HG03139 (cell line): ENCODE measurements around the gene STX8.
"Not testable (repeated sequence)": the region's sequence is repeated elsewhere in the genome, so short reads cannot be mapped to it uniquely, and the experiment has no call there.

Experiments used
- ATAC-seq: cut with Tn5 transposase; IDR thresholded peaks from one replicate; pipeline ENCODE4 v1.9.1; 2021; ENCODE audit not compliant: unreplicated experiment

STX8 gene

DNA sequence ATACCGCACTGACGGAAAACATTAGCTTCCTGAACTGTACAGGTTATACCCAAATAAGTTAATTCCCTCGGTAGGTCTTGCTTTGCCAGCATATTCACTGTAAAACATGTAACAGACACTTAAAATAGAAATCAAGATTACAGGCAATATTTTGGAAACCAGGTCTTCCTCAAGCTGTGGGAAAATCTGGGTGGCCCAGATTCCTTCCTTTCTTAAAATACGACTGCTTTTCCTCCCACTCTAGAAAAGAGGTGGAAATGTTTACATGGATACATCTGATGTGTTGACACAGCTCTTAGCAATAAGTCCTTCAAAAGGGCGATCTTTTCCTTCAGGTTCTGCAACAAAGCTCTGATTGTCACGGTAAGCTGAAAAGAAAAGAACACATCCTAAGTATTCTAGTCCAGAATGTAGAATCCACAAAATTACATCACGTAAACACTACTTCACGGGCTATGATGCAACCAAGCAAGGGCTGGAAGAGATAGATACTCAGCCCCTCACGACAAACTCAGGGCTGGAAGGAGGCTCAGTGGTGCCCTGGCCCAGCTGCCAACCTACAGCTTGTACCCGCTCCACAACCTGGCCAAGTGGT, 18.4 kb downstream of the STX8 start:
- ATAC-seq = no peak

DNA sequence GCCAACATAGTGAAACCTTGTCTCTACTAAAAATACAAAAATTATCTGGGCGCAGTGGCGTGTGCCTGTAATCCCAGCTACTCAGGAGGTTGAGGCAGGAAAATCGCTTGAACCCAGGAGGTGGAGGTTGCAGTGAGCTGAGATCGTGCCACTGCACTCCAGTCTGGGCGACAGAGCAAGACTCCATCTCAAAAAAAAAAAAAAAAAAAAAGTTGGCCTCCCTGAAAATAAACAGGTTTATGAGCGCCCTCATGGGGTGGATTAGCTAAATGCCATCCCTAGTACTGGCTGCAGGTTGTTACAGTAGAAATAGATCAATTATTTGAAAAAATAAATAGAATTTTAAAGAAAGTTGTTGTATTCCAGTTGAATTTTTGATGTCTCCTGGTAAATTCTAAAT, 20.9 kb downstream of the STX8 start:
- ATAC-seq = not testable (repeated sequence)

DNA sequence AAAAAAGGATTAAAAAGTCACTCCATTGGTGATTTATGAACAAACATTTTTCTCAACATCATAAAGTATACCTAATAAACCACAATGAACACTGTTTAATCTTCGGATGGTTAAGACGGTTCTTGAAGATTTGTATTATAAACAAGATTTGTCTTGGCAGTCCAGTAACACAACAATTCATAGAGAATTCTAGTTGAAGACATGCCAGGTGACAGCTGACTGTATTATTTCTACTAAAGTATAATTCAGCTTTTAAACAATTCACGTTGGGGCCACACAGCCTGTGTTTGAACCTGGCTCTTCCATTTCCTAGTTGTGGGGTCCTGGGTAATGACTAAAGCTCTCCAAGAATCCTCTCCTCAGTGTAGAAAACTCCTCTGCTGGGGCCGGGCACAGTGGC, 22.0 kb downstream of the STX8 start:
- ATAC-seq = no peak

DNA sequence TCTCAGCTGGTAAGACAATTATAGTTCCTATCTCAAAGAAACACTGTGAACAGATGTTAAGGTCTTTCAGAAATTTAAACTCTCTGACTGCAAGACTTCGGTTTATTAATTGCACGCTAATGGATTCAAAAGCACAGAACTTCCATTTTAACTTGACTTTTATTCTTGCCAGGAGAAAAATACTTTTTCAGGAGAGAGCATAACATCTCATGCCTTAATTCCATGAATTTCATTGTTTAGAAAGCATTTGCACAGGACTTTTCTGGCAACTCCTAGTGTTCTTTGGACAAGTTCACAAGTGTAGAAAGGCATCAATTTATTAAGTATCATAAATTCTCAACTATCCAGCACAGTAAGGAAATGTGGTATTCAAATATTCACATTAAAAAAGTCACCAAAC, 22.4 kb downstream of the STX8 start:
- ATAC-seq = no peak

DNA sequence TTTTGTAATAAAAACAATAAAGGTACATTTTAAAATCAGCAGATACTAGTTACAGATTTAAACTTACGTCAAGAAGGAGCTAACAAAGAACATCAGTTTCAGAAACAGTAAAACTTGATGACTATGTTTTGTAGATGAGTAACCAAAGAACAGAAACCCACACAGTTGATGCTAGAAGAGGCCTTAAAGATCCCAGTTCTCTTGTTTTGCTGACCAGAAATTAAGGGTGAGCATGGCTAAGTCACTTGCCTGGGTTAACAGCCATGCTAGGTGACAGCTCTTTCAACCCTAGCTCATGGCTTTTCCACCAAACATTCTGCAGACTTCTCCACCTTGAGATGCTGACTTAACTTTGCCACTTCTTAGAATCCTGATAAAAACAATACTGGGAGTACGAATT, 26.4 kb downstream of the STX8 start:
- no peak for ATAC-seq

DNA sequence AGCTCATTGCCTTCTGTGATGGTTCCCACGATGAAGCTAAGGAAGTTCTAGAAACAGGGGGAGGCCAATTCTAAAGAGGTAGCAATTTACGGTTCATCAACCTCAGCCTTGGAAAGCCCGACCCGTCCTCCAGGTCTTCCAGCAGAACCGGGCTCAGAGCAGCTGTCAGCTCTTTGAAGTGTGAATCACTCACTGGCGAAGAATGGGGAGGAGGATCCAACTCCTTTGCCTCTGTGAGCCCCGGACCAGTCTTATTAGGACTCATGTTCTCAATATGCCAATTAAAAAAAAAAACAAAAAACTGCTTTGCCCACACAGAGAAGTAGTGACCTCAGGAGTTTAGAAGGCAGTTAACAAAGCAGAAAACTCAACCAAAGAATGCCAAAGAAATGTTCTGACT, 31.4 kb downstream of the STX8 start:
- ATAC-seq = no peak

DNA sequence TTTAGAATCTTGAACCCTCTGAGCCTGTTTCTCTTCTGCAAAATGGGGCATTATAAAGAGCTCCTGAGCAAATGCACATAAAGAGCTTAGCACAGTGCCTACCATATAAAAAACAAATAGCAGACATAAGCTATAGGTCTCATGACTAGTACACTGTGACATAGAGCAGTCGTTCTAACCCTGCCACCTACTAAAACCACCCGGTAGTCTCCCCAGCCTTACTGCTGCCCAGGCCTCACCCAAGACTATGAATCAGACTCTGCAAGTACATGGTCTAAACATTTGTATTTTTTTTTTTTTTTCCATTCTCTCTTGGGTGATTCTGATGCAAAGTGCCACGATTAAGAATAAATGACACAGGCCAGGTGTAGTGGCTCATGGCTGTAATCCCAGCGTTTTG, 33.9 kb downstream of the STX8 start:
- no peak for ATAC-seq

DNA sequence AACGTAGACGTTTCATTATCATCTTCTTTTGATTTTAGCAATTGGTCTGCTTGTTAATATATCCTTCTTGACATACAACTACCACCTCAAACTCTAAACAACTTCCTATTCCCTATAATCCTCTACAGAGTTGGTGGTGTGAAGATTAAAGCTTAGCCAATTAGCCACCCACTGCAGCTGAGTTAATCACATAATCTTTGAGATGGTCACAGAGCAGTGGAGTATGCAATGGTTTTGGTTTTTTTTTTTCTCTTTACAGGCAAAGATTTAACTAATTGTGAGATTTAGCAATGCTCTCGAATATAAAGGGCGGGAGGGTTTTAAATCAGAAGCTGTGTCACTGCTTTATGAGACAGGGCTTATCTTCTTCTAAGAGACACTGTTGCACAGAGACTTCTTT, 37.0 kb downstream of the STX8 start:
- no peak for ATAC-seq

DNA sequence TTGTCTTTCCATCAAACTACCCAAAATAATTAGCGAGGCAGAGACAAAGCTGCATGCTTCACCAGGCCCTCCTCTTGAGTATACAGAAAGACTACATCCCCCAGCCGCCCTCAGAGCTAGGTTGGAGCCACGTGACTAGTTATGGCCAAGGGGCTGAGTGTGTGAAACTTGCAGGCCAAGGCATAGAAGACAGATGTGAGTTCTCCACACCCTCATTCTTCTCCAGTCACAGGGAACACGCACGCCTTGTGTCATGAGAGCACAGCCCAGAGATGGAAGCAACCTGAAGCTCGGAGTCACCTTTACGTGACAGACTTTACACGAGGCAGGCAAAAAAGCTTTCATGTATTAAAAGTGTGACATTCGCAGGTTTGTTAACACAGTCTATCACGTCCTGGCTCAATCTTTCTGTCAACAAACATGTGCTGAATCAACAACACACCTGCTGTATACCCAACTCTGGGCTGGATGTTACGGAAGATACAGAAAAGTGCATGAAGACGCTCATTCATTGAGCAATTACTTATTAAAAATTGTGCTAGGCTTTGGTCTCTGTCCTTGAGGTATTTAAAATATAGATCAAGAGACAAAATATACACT, 38.3 kb downstream of the STX8 start:
- ATAC-seq = no peak

DNA sequence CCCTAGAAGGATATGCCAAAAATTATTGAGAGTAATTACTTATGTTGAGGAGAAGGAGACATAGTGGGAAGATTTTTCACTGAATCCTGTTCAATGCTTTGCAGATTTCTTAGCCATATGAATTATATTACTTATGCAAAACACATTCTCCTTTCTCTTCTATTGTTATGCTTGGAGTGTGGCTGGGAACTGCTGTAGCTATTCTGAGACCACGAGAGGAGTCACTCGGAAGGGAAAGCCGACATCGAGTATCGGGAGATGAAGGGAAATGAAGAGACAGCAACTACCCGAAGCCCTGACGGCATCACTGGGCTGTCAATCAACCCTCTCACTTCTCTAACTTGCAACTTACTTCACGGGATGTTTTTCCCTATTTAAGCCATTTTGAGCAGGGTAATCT, 39.6 kb downstream of the STX8 start:
- ATAC-seq = no peak

DNA sequence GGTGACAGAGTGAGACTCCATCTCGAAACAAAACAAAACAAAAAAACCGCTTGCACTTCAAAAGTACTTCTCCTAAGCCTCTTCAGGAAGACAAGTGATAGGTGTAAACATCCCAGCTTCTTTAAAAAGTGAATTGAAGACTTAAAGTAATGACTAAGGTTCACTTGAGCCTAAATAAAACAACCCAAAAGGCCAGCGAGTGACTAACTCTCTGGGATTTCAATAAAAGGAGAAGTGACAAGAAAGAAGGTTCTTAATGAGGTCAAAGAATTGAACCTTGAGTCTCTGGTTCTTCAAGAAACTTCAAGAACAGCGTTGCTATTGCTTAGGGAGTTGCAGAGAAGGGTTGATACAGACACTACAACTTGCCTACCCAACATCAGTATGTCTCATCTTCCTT, 42.2 kb downstream of the STX8 start:
- ATAC-seq = no peak

DNA sequence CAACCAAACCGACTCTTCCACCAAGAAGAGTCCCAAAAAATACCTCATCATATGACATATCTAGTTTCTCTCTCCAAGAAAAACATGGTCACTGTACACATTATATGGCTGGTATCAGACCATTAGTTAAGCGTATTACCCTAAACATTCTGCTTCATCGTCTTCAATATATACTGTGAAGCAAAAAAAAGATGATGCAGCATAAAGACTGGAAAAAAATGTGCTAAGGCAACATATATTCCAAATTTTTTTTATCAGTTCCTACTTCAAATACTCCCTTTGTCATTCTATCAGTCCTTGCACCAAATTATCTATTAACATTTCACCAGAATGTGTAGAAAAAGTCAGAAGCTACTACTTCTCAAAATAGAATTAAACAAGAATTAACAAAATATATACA, 42.9 kb downstream of the STX8 start:
- ATAC-seq = no peak

DNA sequence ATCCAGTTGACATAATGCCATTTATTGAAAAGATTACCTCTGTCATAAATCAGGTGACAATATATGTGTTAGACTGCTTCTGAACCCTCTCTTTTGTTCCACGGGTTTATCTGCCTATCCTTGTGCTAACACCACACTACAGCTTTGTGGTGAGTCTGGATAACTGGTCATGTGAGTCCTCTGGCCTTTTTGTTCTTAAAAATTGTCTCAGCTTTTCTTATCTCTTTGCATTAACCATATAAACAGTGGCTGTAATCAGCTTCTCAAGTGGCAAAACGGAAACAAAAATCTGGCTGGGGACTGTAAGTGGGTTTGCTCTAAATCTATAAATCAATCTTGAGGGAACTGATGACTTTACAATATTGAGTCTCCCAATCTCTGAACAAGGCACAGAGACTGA, 44.6 kb downstream of the STX8 start:
- ATAC-seq = no peak

DNA sequence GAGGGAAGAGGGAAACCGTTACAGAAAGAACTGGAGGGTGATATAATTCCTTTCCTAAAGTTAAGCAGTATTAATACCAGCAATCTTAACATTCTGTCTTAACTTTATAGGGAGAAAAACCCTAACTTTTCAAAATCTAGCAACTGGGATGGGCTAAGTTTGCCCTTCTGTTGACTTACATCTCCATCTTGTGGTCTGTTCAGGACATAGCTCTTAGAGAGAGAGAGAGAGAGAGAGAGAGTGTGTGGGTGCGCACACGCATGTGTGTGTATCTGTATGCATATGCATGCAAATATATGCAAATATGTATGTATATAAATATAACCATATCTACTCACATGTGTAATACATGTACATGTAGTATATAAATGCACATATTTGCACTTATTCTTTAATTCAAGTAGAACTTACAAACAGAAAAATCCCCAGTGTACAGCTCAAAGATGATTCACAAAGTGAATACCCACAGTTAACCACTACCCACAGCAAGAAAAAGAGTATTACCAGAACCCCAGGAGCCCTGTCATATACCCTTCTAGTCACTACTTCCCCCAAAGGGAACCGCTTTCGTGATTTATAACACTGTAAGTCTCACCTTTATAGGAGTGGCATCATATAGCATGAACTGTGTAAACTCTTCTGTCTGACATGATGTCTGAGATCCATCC, 46.5 kb downstream of the STX8 start:
- no peak for ATAC-seq

DNA sequence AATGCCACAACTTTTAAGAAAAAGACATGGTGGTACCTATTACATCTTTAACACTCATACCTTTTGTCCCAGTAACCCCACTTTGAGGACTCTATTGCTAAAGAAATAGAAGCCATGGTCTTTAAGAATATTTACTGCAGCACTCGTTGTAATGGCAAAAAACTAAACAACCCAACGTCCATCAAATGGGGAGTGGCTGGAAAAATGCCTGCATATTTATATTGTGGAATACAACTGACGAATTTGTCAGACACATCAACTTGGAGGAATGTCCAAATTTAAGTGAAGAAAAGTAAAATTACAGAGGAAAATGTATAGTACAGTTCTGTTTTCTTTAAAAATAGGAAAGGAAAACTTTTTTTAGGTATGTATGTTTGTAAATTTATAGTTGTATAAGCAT, 47.8 kb downstream of the STX8 start:
- ATAC-seq = no peak

DNA sequence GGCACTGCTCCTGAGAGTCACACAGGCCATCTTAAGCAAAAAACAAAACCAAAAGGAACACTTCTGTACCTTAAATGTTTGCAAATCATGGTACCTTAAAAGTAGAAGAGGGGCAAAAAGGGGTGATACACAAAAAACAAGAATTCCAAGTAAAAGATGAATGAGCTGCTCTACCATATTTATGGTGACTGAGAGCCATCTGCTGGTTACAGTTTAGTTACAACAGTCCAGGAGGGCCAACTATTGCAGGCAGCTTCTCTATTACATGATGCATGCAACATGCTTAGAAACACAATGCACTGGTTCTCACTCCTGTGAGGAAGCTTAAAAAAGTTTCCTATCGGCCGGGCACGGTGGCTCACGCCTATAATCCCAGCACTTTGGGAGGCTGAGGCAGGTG, 53.5 kb downstream of the STX8 start:
- no peak for ATAC-seq

DNA sequence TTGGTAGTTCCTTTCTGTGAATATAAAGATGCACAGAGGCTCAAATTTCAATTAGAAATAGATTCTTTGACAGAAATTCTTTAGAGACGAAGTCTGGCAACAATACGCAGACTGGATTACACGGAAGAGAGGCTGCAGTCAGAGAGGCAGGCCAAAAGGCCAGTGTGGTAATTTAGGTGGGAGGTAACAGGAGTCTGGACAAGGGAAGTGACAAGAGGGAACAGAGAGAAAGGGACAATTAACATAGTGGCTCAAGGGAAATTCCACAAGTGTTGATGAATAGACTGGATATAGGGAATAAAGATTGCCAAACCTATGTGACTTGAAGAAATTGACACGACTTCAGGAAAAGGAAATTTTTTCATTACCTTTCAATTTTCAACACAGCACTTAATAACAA, 54.6 kb downstream of the STX8 start:
- no peak for ATAC-seq

DNA sequence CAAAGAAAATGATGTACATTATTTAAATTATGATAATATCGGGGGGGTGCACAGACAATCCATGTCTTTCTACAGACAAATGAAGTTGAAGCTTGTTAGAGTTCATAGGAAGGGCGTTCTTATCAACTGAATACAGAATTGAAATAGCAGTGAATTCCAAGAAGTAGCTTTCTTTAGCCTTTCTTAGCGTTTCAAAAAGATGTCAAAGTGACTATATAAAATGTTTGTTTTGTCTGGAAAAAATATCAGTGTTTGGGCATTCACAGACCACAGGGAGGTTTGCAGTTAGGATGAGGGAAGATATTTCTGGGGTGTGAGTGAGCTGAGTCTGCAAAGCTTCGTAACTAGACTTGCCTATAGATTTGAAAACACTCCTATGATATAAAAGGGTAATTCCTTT, 55.0 kb downstream of the STX8 start:
- ATAC-seq = no peak

DNA sequence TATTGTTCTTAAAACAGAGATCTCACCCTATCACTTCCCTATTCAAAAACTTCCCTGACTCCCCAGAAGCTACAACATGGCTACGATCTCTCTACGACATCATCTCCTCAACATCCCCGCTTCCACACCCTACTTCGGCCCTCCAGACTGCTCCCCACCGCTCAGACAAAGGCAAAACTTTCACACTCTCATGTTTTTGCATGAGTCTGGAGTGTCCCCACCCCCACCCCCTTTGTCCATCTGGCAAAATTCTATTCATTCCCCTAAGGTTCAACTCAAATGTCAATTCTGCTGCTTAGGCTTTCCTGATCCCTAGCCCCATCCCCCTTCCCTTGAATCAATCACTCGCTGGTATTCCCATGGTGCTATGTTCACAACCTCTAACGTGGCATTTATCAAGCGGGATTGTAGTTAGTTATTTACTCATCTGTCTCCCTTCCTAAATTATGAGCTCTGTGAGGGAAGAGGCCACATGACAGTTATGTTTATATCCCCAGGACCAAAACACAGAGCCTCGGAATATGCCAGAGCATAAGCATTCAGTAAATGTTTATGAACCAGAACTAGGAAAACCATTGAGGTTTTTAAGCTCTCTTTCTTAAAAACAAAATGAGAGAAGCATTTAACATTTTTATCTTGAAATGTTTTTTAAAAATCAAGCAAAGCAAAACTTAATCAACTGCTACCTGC, 55.9 kb downstream of the STX8 start:
- no peak for ATAC-seq

DNA sequence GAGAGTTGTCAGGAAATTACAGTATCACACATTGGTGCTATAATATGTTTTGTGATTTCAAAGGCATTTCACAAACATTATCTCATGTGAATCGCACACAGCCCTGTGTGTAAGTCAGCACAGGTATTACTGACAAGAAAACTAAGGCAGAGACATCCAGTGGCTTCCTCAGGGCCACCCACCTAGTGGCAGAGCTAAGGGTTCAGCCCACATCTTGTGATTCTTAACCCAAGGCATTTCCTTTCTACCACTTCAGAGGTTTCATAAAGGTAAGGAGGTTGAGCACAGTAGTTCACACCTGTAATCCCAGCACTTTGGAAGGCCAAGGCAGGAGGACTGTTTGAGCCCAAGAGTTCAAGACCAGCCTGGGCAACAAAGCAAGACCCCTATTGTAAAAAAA, 58.2 kb downstream of the STX8 start:
- no peak for ATAC-seq

DNA sequence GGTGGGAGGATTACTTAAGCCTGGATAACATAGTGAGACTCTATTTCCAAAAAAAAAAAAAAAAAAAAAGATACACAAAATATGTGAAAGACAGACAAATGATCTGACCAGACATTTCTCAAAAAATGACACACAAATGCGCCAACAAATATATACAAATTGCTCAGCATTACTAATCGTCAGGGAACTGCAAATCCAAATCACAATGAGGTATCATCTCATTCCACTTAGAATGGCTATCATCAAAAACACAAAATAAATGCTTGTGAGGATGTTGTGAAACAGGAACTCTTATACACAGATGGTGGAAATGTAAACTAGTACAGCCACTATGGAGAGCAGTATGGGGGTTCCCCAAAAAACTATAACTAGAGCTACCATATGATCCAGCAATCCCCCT, 62.4 kb downstream of the STX8 start:
- no peak for ATAC-seq
